Measurements from ENCODE around the gene PRELP. TPM values are rescaled to one million over a fixed set of nuclear protein-coding genes. Genes with fewer than 3 reads are reported as not detected.

PRELP gene
- total and polyA plus RNA-seq, 7 donors: 0.92 to 133 (median 45.7) TPM

- H3K4me1 ChIP-seq: peaks cover 3 to 72% (median 58%) of the 10 kb centered on the region in 4 donors
- H3K27me3 ChIP-seq: no peaks in the 10 kb centered on the region
- H3K4me3 ChIP-seq: no peak overlapping the region
- no peaks in the 10 kb centered on the region for H3K9me3 ChIP-seq
- peak overlapping the region in 1 of 4 donors; percentile 94 for H3K27ac ChIP-seq
- H3K36me3 ChIP-seq: no peaks in the 10 kb centered on the region
- TF ChIP-seq POLR2A (IDR thresholded peaks at IDR 0.05): no peak
- no peak for TF ChIP-seq CTCF (IDR thresholded peaks at IDR 0.05)
- no peak for TF ChIP-seq POLR2AphosphoS5 (IDR thresholded peaks at IDR 0.05)
- no peak for TF ChIP-seq EP300 (IDR thresholded peaks at IDR 0.05)
- intact Hi-C loops (cut with DNase I): loop anchor here (1.0 to 5.0 kb wide), 3 partner anchors 125 to 293 kb away; partner anchors contain the start of genes ZBED6 and ZC3H11A
- WGBS, 2 donors: 75 to 80% methylated on average over 3 of the region's 3 CpGs
- no peak for DNase-seq
Observed at GRCh38 chr1:203503836-203504235, 28.2 kb downstream of the PRELP start.

- Histone ChIP-seq H3K36me3 (no peaks in the 10 kb centered on the region), H3K4me3 (no peak overlapping the region), H3K27me3 (no peaks in the 10 kb centered on the region), H3K27ac (peak overlapping the region; percentile 7 to 94 (median 86)), H3K4me1 (peaks cover 3 to 79% (median 64%) of the 10 kb centered on the region in 4 donors), H3K9me3 (no peaks in the 10 kb centered on the region)
- intact Hi-C loops (cut with DNase I): loop anchor here (1.0 to 5.0 kb wide), 3 partner anchors 124 to 293 kb away; partner anchors contain the start of genes ZBED6 and ZC3H11A
- 32 to 37% methylated on average over 12 of the region's 12 CpGs for WGBS, 2 donors
- peak; percentile 94 for DNase-seq
- TF ChIP-seq CTCF (IDR thresholded peaks at IDR 0.05): peak; percentile 56 to 87 (median 84)
- TF ChIP-seq EP300 (IDR thresholded peaks at IDR 0.05): no peak
- TF ChIP-seq POLR2AphosphoS5 (IDR thresholded peaks at IDR 0.05): peak in 2 of 4 donors; percentile 38 to 59
Observed at GRCh38 chr1:203504400-203505250, 29.0 kb downstream of the PRELP start.

GRCh38 chr1:203505526-203506204 lies 30.1 kb downstream of the PRELP start:
- Histone ChIP-seq H3K4me3 (no peak overlapping the region), H3K4me1 (peaks cover 3 to 79% (median 64%) of the 10 kb centered on the region in 4 donors), H3K9me3 (no peaks in the 10 kb centered on the region), H3K27ac (peak overlapping the region; percentile 7 to 94 (median 86)), H3K27me3 (no peaks in the 10 kb centered on the region), H3K36me3 (no peaks in the 10 kb centered on the region)
- no peak for DNase-seq
- WGBS, 2 donors: 89 to 92% methylated on average over 8 of the region's 8 CpGs
- intact Hi-C loops (cut with DNase I): loop anchor here (2.0 kb wide), 2 partner anchors 51 to 123 kb away; no protein-coding TSS in a partner anchor
- no peak for TF ChIP-seq POLR2A (IDR thresholded peaks at IDR 0.05)
- TF ChIP-seq EP300 (IDR thresholded peaks at IDR 0.05): no peak
- no peak for TF ChIP-seq CTCF (IDR thresholded peaks at IDR 0.05)
- TF ChIP-seq POLR2AphosphoS5 (IDR thresholded peaks at IDR 0.05): no peak

- Histone ChIP-seq H3K27ac (peak overlapping the region; percentile 81 to 94 (median 86)), H3K36me3 (no peaks in the 10 kb centered on the region), H3K4me1 (peaks cover 0 to 76% (median 64%) of the 10 kb centered on the region in 4 donors), H3K4me3 (no peak overlapping the region), H3K27me3 (no peaks in the 10 kb centered on the region), H3K9me3 (no peaks in the 10 kb centered on the region)
- WGBS, 2 donors: 67 to 71% methylated on average over 6 of the region's 6 CpGs
- TF ChIP-seq EP300 (IDR thresholded peaks at IDR 0.05) (no peak), POLR2AphosphoS5 (IDR thresholded peaks at IDR 0.05) (peak in 3 of 4 donors; percentile 32 to 70 (median 50))
- intact Hi-C loops (cut with DNase I): loop anchor here (2.0 kb wide), 1 partner anchor 50 kb away; no protein-coding TSS in a partner anchor
- peak; percentile 91 for DNase-seq
Observed at GRCh38 chr1:203506858-203507626, 31.4 kb downstream of the PRELP start.

Measured in sigmoid colon (tissue), 7 donors.